Astrocyte of the cerebellum (primary cell): ENCODE data around the gene PHF2.

Experiments
- DNase-seq: peaks from one replicate; pipeline ENCODE4 v3.0.0-alpha.2; 2011; ENCODE audit warnings: low read depth
- H3K4me3 ChIP-seq: 2 replicates; pipeline ENCODE4 v1.5.1; 2011; ENCODE audit warnings: mild to moderate bottlenecking, low read depth, low read length, moderate library complexity
- CTCF ChIP-seq: IDR thresholded peaks from 2 replicates; pipeline ENCODE4 v1.5.1; 2012; ENCODE audit warnings: low read length, low read depth, moderate library complexity, mild to moderate bottlenecking; ENCODE audit errors: missing control alignments
- in situ Hi-C: cut with HindIII; loops from 2 replicates; pipeline ENCODE4 v1.10.0; 2017; ENCODE audit warnings: low sequenced_read_pairs

The PHF2 gene

GRCh38 chr9:93686880-93687236 lies 110.5 kb downstream of the PHF2 start:
- DNase-seq = no peak
- in situ Hi-C loops = loop anchor here (10.0 kb wide), 1 partner anchor 258 kb away; no protein-coding TSS in a partner anchor
- H3K4me3 ChIP-seq = no peak overlapping the region
- no peak for TF ChIP-seq CTCF

DNA sequence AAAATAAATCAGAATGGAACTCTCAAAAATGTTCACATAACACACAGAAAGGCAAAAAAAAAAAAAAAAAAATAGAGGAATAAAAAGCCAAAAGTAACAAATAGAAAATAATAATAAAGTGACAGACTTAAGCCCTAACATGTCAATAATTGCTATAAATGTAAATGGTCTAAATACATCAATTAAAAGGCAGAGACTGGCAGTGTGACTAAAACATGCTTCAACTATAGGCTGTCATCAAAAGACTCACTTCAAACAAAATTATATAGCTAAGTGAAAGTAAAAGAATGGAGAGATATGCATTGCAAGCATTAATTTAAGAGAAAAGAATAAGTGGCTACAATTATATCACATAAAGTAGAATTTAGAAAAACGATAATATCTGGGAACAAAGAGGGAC lies 114.2 kb downstream of the PHF2 start:
- in situ Hi-C loops = no loop called here
- no peak for TF ChIP-seq CTCF
- no peak overlapping the region for H3K4me3 ChIP-seq
- DNase-seq = no peak

- TF ChIP-seq CTCF = no peak
- no peak for DNase-seq
- in situ Hi-C loops = no loop called here
- no peak overlapping the region for H3K4me3 ChIP-seq
These were observed 116.7 kb downstream of the PHF2 start for GRCh38 chr9:93693129-93693528.

GRCh38 chr9:93697352-93698139 lies 121.2 kb downstream of the PHF2 start:
- no peak overlapping the region for H3K4me3 ChIP-seq
- no peak for TF ChIP-seq CTCF
- in situ Hi-C loops = no loop called here
- DNase-seq = no peak

DNA sequence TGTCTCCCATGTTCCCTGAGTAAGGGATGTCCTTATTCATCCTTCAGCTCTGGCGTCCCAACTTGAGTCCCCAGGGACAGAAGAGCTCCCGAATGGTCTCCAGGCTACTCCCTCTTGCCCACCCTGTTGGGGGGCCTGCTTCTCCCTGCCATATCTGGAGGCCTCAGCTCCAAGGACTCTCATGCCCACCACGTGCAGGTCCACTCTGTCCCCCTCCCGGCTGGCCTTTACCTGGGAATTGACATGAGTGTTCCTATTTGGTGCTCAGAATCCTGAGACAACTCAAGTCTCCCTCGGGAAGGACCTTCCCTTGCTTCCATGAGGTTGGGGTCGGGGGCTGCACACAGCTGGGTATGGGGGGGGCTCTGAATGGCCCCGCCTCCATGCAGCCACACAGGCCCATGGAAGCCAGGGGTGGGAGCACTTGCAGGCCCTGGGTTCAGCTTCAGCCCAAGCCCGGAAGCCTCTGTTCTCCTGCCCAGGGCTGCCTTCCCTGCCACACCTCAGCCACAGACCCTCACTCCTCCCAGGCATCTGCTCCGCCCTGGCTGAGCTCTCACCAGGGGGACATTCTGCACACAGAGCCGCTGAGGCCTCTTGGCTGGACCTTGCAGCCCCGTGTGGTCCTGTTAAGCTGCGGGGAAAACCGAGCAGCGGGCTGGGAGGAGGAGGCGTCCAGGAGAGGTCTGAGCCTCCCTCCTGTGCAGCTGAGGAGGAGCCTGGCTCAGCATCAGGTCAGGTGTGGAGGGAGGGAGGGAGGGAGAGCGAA lies 121.9 kb downstream of the PHF2 start:
- H3K4me3 ChIP-seq = no peak overlapping the region
- DNase-seq = no peak
- no peak for TF ChIP-seq CTCF
- in situ Hi-C loops = no loop called here

DNA sequence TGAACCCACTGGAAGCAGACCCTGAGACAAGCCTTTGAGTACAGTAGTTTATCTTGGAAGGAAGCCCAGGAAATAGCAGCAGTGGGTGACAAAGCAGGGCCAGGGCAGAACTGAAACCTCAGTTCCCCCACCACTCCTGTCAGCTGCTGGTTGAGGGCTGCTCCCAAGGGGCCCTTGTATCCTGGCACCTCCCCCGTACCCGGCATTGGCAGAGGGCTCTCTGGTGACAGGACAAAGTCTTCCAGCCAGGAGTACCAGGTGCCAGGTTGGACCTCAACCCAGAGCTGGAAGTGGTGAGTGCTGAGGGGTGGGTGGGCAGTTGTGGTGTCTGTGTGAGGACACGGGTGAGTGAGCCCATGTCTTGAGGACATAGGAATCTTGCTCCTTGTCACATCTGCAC lies 123.3 kb downstream of the PHF2 start:
- H3K4me3 ChIP-seq = no peak overlapping the region
- in situ Hi-C loops = no loop called here
- DNase-seq = no peak
- TF ChIP-seq CTCF = no peak
